Mesothelial cell of epicardium (in vitro differentiated cells): ENCODE results near the gene DISP3. TPM values are rescaled to one million over a fixed set of nuclear protein-coding genes. Genes with fewer than 3 reads are reported as not detected.

Experiments used
- DNase-seq, 2 experiments: peaks; one replicate each; pipeline ENCODE4 v3.0.0; 2021; ENCODE audit warnings: low spot score in 2 of 2; ENCODE audit not compliant: unreplicated experiment in 2 of 2
- H3K27ac Mint-ChIP-seq: 2 replicates; pipeline ENCODE4 v1.8.0; 2021; ENCODE audit warnings: mixed read lengths
- H3K27me3 Mint-ChIP-seq: 2 replicates; pipeline ENCODE4 v1.8.0; 2021; ENCODE audit warnings: low read depth, mixed read lengths
- H3K36me3 Mint-ChIP-seq: 2 replicates; pipeline ENCODE4 v1.8.0; 2021; ENCODE audit warnings: mixed read lengths
- H3K4me1 Mint-ChIP-seq: 2 replicates; pipeline ENCODE4 v1.8.0; 2021; ENCODE audit warnings: mixed read lengths
- H3K4me3 Mint-ChIP-seq: 2 replicates; pipeline ENCODE4 v1.8.0; 2021; ENCODE audit warnings: mild to moderate bottlenecking, moderate library complexity, mixed read lengths
- H3K9me3 Mint-ChIP-seq: 2 replicates; pipeline ENCODE4 v1.8.0; 2021; ENCODE audit warnings: mixed read lengths
- total RNA-seq: library from RNA; stranded (reverse); gene quantifications from 3 replicates; pipeline ENCODE4 v1.2.1, GENCODE V29; 2021
- TF ChIP-seq, protein P1 (sequence below): fragments of 200-600 bp; sonication (generic); IDR thresholded peaks from one replicate; pipeline ENCODE4 v1.5.0; 2021; ENCODE audit warnings: antibody characterized with exemption; ENCODE audit not compliant: unreplicated experiment

DISP3 gene
- total RNA-seq, 1 donor from 2014 or later, result 2.2 TPM

- TF ChIP-seq, protein P1, sequence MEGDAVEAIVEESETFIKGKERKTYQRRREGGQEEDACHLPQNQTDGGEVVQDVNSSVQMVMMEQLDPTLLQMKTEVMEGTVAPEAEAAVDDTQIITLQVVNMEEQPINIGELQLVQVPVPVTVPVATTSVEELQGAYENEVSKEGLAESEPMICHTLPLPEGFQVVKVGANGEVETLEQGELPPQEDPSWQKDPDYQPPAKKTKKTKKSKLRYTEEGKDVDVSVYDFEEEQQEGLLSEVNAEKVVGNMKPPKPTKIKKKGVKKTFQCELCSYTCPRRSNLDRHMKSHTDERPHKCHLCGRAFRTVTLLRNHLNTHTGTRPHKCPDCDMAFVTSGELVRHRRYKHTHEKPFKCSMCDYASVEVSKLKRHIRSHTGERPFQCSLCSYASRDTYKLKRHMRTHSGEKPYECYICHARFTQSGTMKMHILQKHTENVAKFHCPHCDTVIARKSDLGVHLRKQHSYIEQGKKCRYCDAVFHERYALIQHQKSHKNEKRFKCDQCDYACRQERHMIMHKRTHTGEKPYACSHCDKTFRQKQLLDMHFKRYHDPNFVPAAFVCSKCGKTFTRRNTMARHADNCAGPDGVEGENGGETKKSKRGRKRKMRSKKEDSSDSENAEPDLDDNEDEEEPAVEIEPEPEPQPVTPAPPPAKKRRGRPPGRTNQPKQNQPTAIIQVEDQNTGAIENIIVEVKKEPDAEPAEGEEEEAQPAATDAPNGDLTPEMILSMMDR, result no peak
- H3K9me3 Mint-ChIP-seq, result no peaks in the 10 kb centered on the region
- no peak overlapping the region for H3K4me3 Mint-ChIP-seq
- no peak for DNase-seq
- no peak overlapping the region for H3K27ac Mint-ChIP-seq
- H3K4me1 Mint-ChIP-seq, result no peaks in the 10 kb centered on the region
- H3K27me3 Mint-ChIP-seq, result peaks cover 83% of the 10 kb centered on the region
- no peaks in the 10 kb centered on the region for H3K36me3 Mint-ChIP-seq
Measured at GRCh38 chr1:11443961-11444658, 34.8 kb upstream of the DISP3 start.

DNA sequence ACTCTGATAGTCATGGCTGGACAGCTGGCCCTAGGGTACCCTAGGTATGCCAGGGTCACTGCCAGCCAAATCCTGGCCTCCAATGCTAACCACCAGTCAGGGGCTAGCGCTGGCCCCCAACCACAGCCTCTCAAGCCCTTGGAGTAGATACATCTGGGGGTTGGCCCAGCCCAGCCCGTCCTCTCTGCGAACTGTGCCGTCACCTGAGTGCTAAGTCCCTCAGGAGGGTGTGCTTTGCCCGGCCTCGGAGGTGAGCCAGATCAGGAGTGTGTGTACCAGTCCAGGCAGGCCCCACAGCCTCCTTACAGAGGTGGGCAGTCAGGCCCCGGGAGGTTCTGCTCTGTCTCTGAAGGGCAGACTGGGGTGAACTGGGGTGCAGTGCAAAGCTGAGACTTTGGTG is 34.0 kb upstream of the DISP3 start:
- no peaks in the 10 kb centered on the region for H3K9me3 Mint-ChIP-seq

DNA sequence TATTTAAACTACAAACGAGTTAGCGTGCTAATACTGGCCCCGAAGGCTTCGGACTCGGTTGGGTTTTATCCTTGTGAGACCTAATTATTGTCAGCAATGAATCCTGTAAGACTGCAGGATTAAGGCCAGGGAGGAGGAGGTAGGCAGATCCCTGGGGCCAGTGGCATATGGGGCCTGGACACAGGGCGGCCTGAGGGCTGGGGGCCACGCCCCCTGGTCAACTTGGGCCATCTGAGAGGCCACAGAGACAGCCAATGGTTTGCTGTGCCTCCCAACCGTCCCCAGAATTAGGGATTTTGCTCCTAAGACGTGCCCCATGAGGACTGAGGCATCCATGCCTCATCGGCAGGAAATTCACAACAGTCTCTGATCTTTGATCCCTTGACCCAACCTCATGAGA is 31.1 kb upstream of the DISP3 start:
- Mint-ChIP-seq H3K4me1 (no peaks in the 10 kb centered on the region), H3K27me3 (peaks cover 77% of the 10 kb centered on the region), H3K36me3 (no peaks in the 10 kb centered on the region), H3K9me3 (no peaks in the 10 kb centered on the region), H3K27ac (no peak overlapping the region), H3K4me3 (no peak overlapping the region)
- no peak for DNase-seq
- TF ChIP-seq, protein P1, result no peak

More for the DNA sequence above, 34.0 kb upstream of the DISP3 start:
- H3K4me3 Mint-ChIP-seq, result no peak overlapping the region
- no peak overlapping the region for H3K27ac Mint-ChIP-seq
- TF ChIP-seq, protein P1, result no peak
- DNase-seq, result no peak
- H3K27me3 Mint-ChIP-seq, result peaks cover 83% of the 10 kb centered on the region
- no peaks in the 10 kb centered on the region for H3K4me1 Mint-ChIP-seq
- no peaks in the 10 kb centered on the region for H3K36me3 Mint-ChIP-seq

- Mint-ChIP-seq H3K4me3 (no peak overlapping the region), H3K36me3 (no peaks in the 10 kb centered on the region), H3K4me1 (no peaks in the 10 kb centered on the region), H3K9me3 (no peaks in the 10 kb centered on the region), H3K27ac (no peak overlapping the region), H3K27me3 (peaks cover 76% of the 10 kb centered on the region)
- TF ChIP-seq, protein P1, result no peak
- no peak for DNase-seq
Measured at GRCh38 chr1:11448373-11449099, 30.4 kb upstream of the DISP3 start.

DNA sequence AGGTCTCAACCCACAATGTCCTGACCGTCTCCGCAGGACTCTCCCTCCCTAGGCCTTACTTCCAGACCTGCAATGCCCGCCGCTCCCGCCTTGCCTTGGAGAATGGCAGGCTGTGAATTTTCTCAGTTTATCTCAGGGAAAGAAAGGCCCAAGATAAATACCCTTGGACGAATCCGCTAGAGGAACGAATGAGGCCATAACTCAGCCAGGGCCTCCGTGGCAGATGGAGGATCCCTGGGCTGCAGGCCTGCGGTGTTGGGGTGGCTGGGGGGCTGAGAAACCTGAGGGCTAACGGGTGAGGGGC is 29.9 kb upstream of the DISP3 start:
- H3K4me1 Mint-ChIP-seq, result no peaks in the 10 kb centered on the region
- H3K4me3 Mint-ChIP-seq, result no peak overlapping the region
- H3K27me3 Mint-ChIP-seq, result peaks cover 75% of the 10 kb centered on the region
- no peak overlapping the region for H3K27ac Mint-ChIP-seq
- no peaks in the 10 kb centered on the region for H3K9me3 Mint-ChIP-seq
- no peaks in the 10 kb centered on the region for H3K36me3 Mint-ChIP-seq
- TF ChIP-seq, protein P1, result no peak
- DNase-seq, result no peak
